Measurements from ENCODE around the gene AMBN.
A peak's percentile ranks its signal among the peaks of the same experiment; 100 is the strongest.

Gene AMBN

DNA sequence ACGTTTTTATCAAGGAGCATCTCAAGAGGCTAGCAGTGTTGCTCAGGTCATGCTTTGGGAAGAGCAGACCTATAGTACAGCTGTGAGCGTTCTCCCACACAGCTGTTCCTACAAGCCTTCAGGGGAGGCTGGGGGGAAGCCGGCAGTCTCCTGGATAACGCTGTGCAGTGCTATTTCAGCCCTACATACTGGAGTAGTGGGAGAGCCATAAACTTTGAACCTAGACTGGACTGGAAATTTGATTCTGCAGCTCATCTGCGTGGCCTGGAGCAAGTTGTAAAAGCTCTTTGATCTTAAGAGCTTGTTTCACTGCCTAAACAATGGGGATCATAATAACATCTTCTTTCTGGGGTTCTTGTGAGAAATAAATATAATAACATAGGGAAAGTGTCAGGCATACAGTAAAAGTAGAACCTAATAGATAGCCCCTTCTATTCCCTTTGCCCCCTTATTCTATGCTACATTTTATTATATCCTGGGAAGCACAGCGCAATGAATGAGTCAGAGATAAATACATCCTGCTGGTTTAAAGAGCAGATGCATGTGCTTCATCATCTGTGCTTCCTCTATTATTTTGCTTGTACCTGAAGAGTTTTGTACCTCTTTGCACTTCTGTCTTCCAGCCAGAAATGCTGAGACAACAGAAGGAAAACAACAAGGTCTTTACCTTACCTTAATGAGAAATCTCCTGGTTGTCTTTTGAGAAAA, 14.7 kb upstream of the AMBN start:
- POLR2A ChIA-PET = no interaction called here
- TF ChIP-seq ZNF521 (tag by site-specific recombination; IDR thresholded peaks at IDR 0.05) (no peak), ZNF548 (tag by site-specific recombination; IDR thresholded peaks at IDR 0.05) (no peak), TCF7L2 (IDR thresholded peaks at IDR 0.05; ENCODE audit: borderline replicate concordance, low read depth, low read length) (peak; percentile 80), ZNF157 (tag by site-specific recombination; IDR thresholded peaks at IDR 0.05) (no peak), ZNF600 (tag by site-specific recombination; IDR thresholded peaks at IDR 0.05) (no peak), ZNF768 (tag by site-specific recombination; IDR thresholded peaks at IDR 0.05) (no peak), SP7 (tag by site-specific recombination; IDR thresholded peaks at IDR 0.05) (peak; percentile 24; the same call in 1 of the 2 replicates), ZNF677 (tag by site-specific recombination; IDR thresholded peaks at IDR 0.05) (no peak), GLI2 (tag by site-specific recombination; IDR thresholded peaks at IDR 0.05; ENCODE audit: borderline replicate concordance, low read depth) (no peak)
- TF ChIP-seq, protein P1, sequence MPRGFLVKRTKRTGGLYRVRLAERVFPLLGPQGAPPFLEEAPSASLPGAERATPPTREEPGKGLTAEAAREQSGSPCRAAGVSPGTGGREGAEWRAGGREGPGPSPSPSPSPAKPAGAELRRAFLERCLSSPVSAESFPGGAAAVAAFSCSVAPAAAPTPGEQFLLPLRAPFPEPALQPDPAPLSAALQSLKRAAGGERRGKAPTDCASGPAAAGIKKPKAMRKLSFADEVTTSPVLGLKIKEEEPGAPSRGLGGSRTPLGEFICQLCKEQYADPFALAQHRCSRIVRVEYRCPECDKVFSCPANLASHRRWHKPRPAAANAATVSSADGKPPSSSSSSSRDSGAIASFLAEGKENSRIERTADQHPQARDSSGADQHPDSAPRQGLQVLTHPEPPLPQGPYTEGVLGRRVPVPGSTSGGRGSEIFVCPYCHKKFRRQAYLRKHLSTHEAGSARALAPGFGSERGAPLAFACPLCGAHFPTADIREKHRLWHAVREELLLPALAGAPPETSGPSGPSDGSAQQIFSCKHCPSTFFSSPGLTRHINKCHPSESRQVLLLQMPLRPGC (tag by site-specific recombination; IDR thresholded peaks at IDR 0.05) = no peak

DNA sequence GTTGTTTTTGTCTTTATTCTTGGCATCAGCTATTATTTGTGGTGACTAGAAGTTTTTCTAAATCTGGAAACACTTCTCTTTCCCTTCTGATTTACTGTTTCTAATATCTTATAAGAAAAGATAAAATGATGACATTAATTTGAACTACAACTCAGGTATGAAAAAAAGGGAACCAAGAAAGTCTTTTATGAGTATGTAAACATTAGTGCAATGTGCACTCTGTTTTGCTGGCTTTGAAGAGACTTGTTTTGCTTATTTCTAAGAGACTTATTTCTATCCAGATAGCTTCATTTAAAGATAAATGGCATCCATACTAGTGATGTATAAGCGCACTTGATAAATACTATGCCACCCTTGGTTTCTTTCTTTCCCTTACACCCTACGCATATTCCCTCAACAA, 10.1 kb upstream of the AMBN start:
- H3K36me3 ChIP-seq (ENCODE audit: control insufficient read depth in 2 of 2, insufficient read depth in 1 of 2, low read length in 2 of 2) = no peaks in the 10 kb centered on the region
- H3K4me3 ChIP-seq (ENCODE audit: low read depth, low read length) = no peak overlapping the region
- no peak overlapping the region for H3K27ac ChIP-seq (ENCODE audit: extremely low read depth, low read depth, low read length)
- no peaks in the 10 kb centered on the region for H3K4me1 ChIP-seq (ENCODE audit: control insufficient read depth, insufficient read depth, low read length)
- POLR2A ChIA-PET = no interaction called here
- TF ChIP-seq ZNF354C (tag by site-specific recombination; IDR thresholded peaks at IDR 0.05; ENCODE audit: borderline replicate concordance, low read depth) (no peak), SCRT1 (tag by site-specific recombination; IDR thresholded peaks at IDR 0.05; ENCODE audit: borderline replicate concordance) (no peak)
- CTCF ChIA-PET = interaction anchor here (0.7 to 1.0 kb wide), 2 partner anchors 66 to 737 kb away, joined by 3 read pairs; no protein-coding TSS in a partner anchor
- no peaks in the 10 kb centered on the region for H3K9me3 ChIP-seq (ENCODE audit: control insufficient read depth, insufficient read depth, low read depth, low read length)

More for the DNA sequence above, 14.7 kb upstream of the AMBN start:
- H3K4me1 ChIP-seq (ENCODE audit: control insufficient read depth, insufficient read depth, low read length) = no peaks in the 10 kb centered on the region
- CTCF ChIA-PET = no interaction called here
- no peaks in the 10 kb centered on the region for H3K9me3 ChIP-seq (ENCODE audit: control insufficient read depth, insufficient read depth, low read depth, low read length)
- H3K4me3 ChIP-seq (ENCODE audit: low read depth, low read length) = no peak overlapping the region
- no peaks in the 10 kb centered on the region for H3K36me3 ChIP-seq (ENCODE audit: control insufficient read depth in 2 of 2, insufficient read depth in 1 of 2, low read length in 2 of 2)
- H3K27ac ChIP-seq (ENCODE audit: extremely low read depth, low read depth, low read length) = no peak overlapping the region

DNA sequence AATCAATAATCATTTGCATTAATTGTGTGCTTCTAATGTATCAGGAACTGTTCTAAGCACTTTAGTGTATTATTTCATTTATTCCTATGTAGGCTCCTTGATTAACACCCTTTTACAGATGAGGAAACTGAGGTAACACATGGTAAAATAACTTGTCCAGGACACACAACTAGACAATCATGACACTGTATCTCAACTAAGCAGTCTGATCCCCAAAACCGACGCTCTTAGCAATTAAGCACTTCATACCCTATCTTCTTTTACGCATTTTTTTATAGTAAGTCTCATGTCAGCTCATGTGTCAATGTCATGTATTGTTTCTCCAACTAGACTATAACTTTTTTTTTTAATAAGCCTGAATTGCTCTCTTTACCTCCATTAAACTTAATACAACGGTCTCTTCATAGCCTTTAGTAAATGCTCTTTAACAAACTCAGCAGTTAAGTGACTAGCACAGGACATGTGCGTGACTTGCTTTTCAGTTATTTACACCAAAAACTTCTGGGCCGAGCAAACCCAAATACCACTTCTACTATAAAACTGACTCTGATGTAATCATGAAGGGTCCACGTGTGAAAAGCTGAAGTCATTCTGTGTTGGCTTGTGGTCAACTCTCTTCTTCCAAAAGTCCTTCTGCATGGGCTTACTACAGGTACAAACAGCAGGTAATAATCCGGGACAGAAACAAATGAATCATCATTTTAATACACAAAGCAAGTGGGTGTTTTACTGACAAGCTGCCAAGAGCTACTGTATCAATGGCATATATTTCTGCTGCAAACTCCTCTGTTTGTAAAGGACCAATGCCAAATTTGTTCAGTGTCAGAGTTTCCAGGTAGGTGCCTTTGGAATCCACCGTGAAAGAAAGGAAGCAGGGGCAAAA, 7.9 kb upstream of the AMBN start:
- H3K4me1 ChIP-seq (ENCODE audit: control insufficient read depth, insufficient read depth, low read length) = no peaks in the 10 kb centered on the region
- H3K4me3 ChIP-seq (ENCODE audit: low read depth, low read length) = no peak overlapping the region
- H3K36me3 ChIP-seq (ENCODE audit: control insufficient read depth in 2 of 2, insufficient read depth in 1 of 2, low read length in 2 of 2) = no peaks in the 10 kb centered on the region
- H3K9me3 ChIP-seq (ENCODE audit: control insufficient read depth, insufficient read depth, low read depth, low read length) = no peaks in the 10 kb centered on the region
- H3K27ac ChIP-seq (ENCODE audit: extremely low read depth, low read depth, low read length) = no peak overlapping the region
- CTCF ChIA-PET = no interaction called here
- POLR2A ChIA-PET = no interaction called here
- TF ChIP-seq SP3 (tag by site-specific recombination; IDR thresholded peaks at IDR 0.05) (peak; percentile 49), ZNF140 (tag by site-specific recombination; IDR thresholded peaks at IDR 0.05) (no peak), GLI2 (tag by site-specific recombination; IDR thresholded peaks at IDR 0.05; ENCODE audit: borderline replicate concordance, low read depth) (no peak), ZNF785 (tag by site-specific recombination; IDR thresholded peaks at IDR 0.05) (no peak), ZNF24 (tag by site-specific recombination; IDR thresholded peaks at IDR 0.05) (0 out of 2 replicates have a peak, but pooled peaks have one; percentile 51), ZNF184 (tag by site-specific recombination; IDR thresholded peaks at IDR 0.05) (0 out of 2 replicates have a peak, but pooled peaks have one; percentile 23), SP2 (tag by site-specific recombination; IDR thresholded peaks at IDR 0.05) (no peak), YY1 (tag by site-specific recombination; IDR thresholded peaks at IDR 0.05) (no peak), ZBTB21 (tag by site-specific recombination; IDR thresholded peaks at IDR 0.05) (peak; percentile 52; the same call in 1 of the 2 replicates), ZNF529 (tag by site-specific recombination; IDR thresholded peaks at IDR 0.05; ENCODE audit: insufficient replicate concordance) (no peak), ZNF530 (tag by site-specific recombination; IDR thresholded peaks at IDR 0.05; ENCODE audit: low read depth) (no peak)
- TF ChIP-seq, protein P2, sequence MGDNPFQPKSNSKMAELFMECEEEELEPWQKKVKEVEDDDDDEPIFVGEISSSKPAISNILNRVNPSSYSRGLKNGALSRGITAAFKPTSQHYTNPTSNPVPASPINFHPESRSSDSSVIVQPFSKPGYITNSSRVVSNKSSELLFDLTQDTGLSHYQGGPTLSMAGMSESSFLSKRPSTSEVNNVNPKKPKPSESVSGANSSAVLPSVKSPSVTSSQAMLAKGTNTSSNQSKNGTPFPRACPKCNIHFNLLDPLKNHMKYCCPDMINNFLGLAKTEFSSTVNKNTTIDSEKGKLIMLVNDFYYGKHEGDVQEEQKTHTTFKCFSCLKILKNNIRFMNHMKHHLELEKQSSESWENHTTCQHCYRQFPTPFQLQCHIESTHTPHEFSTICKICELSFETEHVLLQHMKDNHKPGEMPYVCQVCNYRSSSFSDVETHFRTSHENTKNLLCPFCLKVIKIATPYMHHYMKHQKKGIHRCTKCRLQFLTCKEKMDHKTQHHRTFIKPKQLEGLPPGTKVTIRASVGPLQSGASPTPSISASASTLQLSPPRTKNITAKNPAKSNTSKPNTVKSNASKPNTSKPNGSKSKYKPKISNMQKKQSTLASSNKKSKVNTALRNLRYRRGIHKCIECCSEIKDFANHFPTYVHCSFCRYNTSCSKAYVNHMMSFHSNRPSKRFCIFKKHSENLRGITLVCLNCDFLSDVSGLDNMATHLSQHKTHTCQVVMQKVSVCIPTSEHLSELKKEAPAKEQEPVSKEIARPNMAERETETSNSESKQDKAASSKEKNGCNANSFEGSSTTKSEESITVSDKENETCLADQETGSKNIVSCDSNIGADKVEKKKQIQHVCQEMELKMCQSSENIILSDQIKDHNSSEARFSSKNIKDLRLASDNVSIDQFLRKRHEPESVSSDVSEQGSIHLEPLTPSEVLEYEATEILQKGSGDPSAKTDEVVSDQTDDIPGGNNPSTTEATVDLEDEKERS (tag by site-specific recombination; IDR thresholded peaks at IDR 0.05) = no peak
- TF ChIP-seq, protein P3, sequence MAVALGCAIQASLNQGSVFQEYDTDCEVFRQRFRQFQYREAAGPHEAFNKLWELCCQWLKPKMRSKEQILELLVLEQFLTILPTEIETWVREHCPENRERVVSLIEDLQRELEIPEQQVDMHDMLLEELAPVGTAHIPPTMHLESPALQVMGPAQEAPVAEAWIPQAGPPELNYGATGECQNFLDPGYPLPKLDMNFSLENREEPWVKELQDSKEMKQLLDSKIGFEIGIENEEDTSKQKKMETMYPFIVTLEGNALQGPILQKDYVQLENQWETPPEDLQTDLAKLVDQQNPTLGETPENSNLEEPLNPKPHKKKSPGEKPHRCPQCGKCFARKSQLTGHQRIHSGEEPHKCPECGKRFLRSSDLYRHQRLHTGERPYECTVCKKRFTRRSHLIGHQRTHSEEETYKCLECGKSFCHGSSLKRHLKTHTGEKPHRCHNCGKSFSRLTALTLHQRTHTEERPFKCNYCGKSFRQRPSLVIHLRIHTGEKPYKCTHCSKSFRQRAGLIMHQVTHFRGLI (tag by site-specific recombination; IDR thresholded peaks at IDR 0.05) = no peak
